ENCODE measurements around the gene ETV3.

The ETV3 gene

GRCh38 chr1:157110686-157111085 lies 27.5 kb downstream of the ETV3 start:
- Histone ChIP-seq H3K4me2 (ENCODE audit: low read depth, low read length, poor library complexity, severe bottlenecking) (no peak overlapping the region), H3K9ac (ENCODE audit: low read length) (no peak overlapping the region), H3K36me3 (ENCODE audit: low read length) (no peaks in the 10 kb centered on the region), H4K20me1 (ENCODE audit: low read depth, low read length) (no peaks in the 10 kb centered on the region), H3K9me2 (replicated peaks; ENCODE audit: insufficient read depth, low read length) (no peaks in the 10 kb centered on the region), H3K27me3 (ENCODE audit: low read length) (no peaks in the 10 kb centered on the region), H3K27ac (ENCODE audit: low read depth, low read length) (no peak overlapping the region), H2AFZ (ENCODE audit: low read depth, low read length, severe bottlenecking) (no peak overlapping the region), H3K4me3 (ENCODE audit: insufficient read depth, low read length, poor library complexity, severe bottlenecking) (no peak overlapping the region), H3K9me3 (ENCODE audit: insufficient read depth, low read length) (no peaks in the 10 kb centered on the region), H3K79me2 (ENCODE audit: insufficient read depth, low read length) (no peaks in the 10 kb centered on the region), H3F3A (ENCODE audit: insufficient read depth) (no peaks in the 10 kb centered on the region)
- no peak for TF ChIP-seq EZH2phosphoT487 (conservative IDR thresholded peaks at IDR 0.05; ENCODE audit: low read length)
- no peak for TF ChIP-seq CTCF (IDR thresholded peaks at IDR 0.05; ENCODE audit: insufficient read depth, low read length, poor library complexity, severe bottlenecking)

- no peak overlapping the region for H2AFZ ChIP-seq (ENCODE audit: low read depth, low read length, severe bottlenecking)
- H3F3A ChIP-seq (ENCODE audit: insufficient read depth) = no peaks in the 10 kb centered on the region
- no peaks in the 10 kb centered on the region for H4K20me1 ChIP-seq (ENCODE audit: low read depth, low read length)
- H3K9ac ChIP-seq (ENCODE audit: low read length) = no peak overlapping the region
- no peak overlapping the region for H3K4me3 ChIP-seq (ENCODE audit: insufficient read depth, low read length, poor library complexity, severe bottlenecking)
- no peaks in the 10 kb centered on the region for H3K9me3 ChIP-seq (ENCODE audit: insufficient read depth, low read length)
- H3K27ac ChIP-seq (ENCODE audit: low read depth, low read length) = no peak overlapping the region
- no peaks in the 10 kb centered on the region for H3K9me2 ChIP-seq (replicated peaks; ENCODE audit: insufficient read depth, low read length)
- H3K27me3 ChIP-seq (ENCODE audit: low read length) = no peaks in the 10 kb centered on the region
- no peak overlapping the region for H3K4me2 ChIP-seq (ENCODE audit: low read depth, low read length, poor library complexity, severe bottlenecking)
- TF ChIP-seq CTCF (IDR thresholded peaks at IDR 0.05; ENCODE audit: insufficient read depth, low read length, poor library complexity, severe bottlenecking) = no peak
- no peak for TF ChIP-seq EZH2phosphoT487 (conservative IDR thresholded peaks at IDR 0.05; ENCODE audit: low read length)
- H3K79me2 ChIP-seq (ENCODE audit: insufficient read depth, low read length) = no peaks in the 10 kb centered on the region
- no peaks in the 10 kb centered on the region for H3K36me3 ChIP-seq (ENCODE audit: low read length)
Observed at GRCh38 chr1:157110003-157110402, 28.2 kb downstream of the ETV3 start.

GRCh38 chr1:157108448-157108847 lies 29.7 kb downstream of the ETV3 start:
- H3K27me3 ChIP-seq (ENCODE audit: low read length) = no peaks in the 10 kb centered on the region
- TF ChIP-seq EZH2phosphoT487 (conservative IDR thresholded peaks at IDR 0.05; ENCODE audit: low read length) (no peak), CTCF (IDR thresholded peaks at IDR 0.05; ENCODE audit: insufficient read depth, low read length, poor library complexity, severe bottlenecking) (no peak)
- H3K36me3 ChIP-seq (ENCODE audit: low read length) = no peaks in the 10 kb centered on the region

More at GRCh38 chr1:157108448-157108847, 29.7 kb downstream of the ETV3 start:
- Histone ChIP-seq H4K20me1 (ENCODE audit: low read depth, low read length) (no peaks in the 10 kb centered on the region), H3K27ac (ENCODE audit: low read depth, low read length) (no peak overlapping the region), H3K79me2 (ENCODE audit: insufficient read depth, low read length) (no peaks in the 10 kb centered on the region), H3K9me2 (replicated peaks; ENCODE audit: insufficient read depth, low read length) (no peaks in the 10 kb centered on the region), H3F3A (ENCODE audit: insufficient read depth) (no peaks in the 10 kb centered on the region), H3K4me3 (ENCODE audit: insufficient read depth, low read length, poor library complexity, severe bottlenecking) (no peak overlapping the region), H3K9ac (ENCODE audit: low read length) (no peak overlapping the region), H3K9me3 (ENCODE audit: insufficient read depth, low read length) (no peaks in the 10 kb centered on the region), H2AFZ (ENCODE audit: low read depth, low read length, severe bottlenecking) (no peak overlapping the region), H3K4me2 (ENCODE audit: low read depth, low read length, poor library complexity, severe bottlenecking) (no peak overlapping the region)
